ENCODE measurements around the gene D2HGDH. TPM values are rescaled to one million over a fixed set of nuclear protein-coding genes. Genes with fewer than 3 reads are reported as not detected.

The D2HGDH gene
- total RNA-seq, 1 experiment from 2014 or later, result 46.3 TPM

GRCh38 chr2:241755166-241755565 lies 20.7 kb downstream of the D2HGDH start:
- intact Hi-C loops (cut with micrococcal nuclease), result no loop called here
- ChIA-PET RAD21 (ENCODE audit: low non-redundant PET in 1 of 2, low total read pairs in 2 of 2, uncharacterized antibody in 2 of 2, unreplicated experiment in 2 of 2) (no interaction called here), POLR2A (no interaction called here), CTCF (no interaction called here)
- H3K27ac ChIP-seq (ENCODE audit: low read depth, low read length), result no peak overlapping the region
- H3K9me2 ChIP-seq (ENCODE audit: insufficient read depth), result no peaks in the 10 kb centered on the region
- H3K9ac ChIP-seq (ENCODE audit: low read length), result no peak overlapping the region
- no peaks in the 10 kb centered on the region for H4K20me1 ChIP-seq (ENCODE audit: insufficient read depth)
- BruUV-seq (replicated peaks), result no TSS peak
- H3K4me1 ChIP-seq (ENCODE audit: control insufficient read depth in 1 of 2, insufficient read depth in 2 of 2, low read length in 2 of 2), result no peaks in the 10 kb centered on the region
- H3K9me3 ChIP-seq (ENCODE audit: control insufficient read depth in 1 of 2, insufficient read depth in 1 of 2, low read depth in 1 of 2, low read length in 2 of 2), result no peaks in the 10 kb centered on the region
- H3K79me2 ChIP-seq (ENCODE audit: insufficient read depth, low read length), result no peaks in the 10 kb centered on the region
- ATAC-seq, result no peak
- DNase-seq (ENCODE audit: low read depth, low spot score), result no peak
- no peak overlapping the region for H3K4me3 ChIP-seq (replicated peaks in 1 of 2; ENCODE audit: low read depth in 1 of 2, low read length in 2 of 2)
- TF ChIP-seq SRF (IDR thresholded peaks at IDR 0.05; ENCODE audit: low read depth) (no peak), ELF1 (IDR thresholded peaks at IDR 0.05; ENCODE audit: borderline replicate concordance, low read depth) (no peak), POLR2A (IDR thresholded peaks at IDR 0.05; ENCODE audit: borderline replicate concordance, extremely low read depth, insufficient read depth, insufficient read length) (no peak), REST (IDR thresholded peaks at IDR 0.05; ENCODE audit: low read depth) (no peak), ZNF274 (IDR thresholded peaks at IDR 0.05; ENCODE audit: low read depth, low read length) (no peak), JUND (IDR thresholded peaks at IDR 0.05) (no peak), SIN3A (IDR thresholded peaks at IDR 0.05; ENCODE audit: low read depth) (no peak), YY1 (IDR thresholded peaks at IDR 0.05; ENCODE audit: extremely low read depth, insufficient replicate concordance, low read depth, low read length) (no peak), EZH2 (IDR thresholded peaks at IDR 0.05) (no peak), ZFX (IDR thresholded peaks at IDR 0.05) (no peak), FOSL1 (IDR thresholded peaks at IDR 0.05; ENCODE audit: low read depth) (no peak)
- TF ChIP-seq, protein P1, sequence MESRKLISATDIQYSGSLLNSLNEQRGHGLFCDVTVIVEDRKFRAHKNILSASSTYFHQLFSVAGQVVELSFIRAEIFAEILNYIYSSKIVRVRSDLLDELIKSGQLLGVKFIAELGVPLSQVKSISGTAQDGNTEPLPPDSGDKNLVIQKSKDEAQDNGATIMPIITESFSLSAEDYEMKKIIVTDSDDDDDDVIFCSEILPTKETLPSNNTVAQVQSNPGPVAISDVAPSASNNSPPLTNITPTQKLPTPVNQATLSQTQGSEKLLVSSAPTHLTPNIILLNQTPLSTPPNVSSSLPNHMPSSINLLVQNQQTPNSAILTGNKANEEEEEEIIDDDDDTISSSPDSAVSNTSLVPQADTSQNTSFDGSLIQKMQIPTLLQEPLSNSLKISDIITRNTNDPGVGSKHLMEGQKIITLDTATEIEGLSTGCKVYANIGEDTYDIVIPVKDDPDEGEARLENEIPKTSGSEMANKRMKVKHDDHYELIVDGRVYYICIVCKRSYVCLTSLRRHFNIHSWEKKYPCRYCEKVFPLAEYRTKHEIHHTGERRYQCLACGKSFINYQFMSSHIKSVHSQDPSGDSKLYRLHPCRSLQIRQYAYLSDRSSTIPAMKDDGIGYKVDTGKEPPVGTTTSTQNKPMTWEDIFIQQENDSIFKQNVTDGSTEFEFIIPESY (IDR thresholded peaks at IDR 0.05; ENCODE audit: extremely low read depth, insufficient replicate concordance, low read length), result no peak
- H3K27me3 ChIP-seq (ENCODE audit: insufficient read depth, low read length), result no peaks in the 10 kb centered on the region
- H3K4me2 ChIP-seq (ENCODE audit: low read length), result no peak overlapping the region
- no peak overlapping the region for H2AFZ ChIP-seq (ENCODE audit: low read depth, low read length, poor library complexity, severe bottlenecking)
- H3K36me3 ChIP-seq (ENCODE audit: control insufficient read depth in 1 of 2, insufficient read depth in 2 of 2, low read length in 2 of 2), result peaks cover 11 to 12% of the 10 kb centered on the region in 2 experiments; a peak in 3 of 4 replicates
